GM12864 (cell line): ENCODE measurements around the gene CEBPA.

Source experiments
- DNase-seq: peaks from one replicate; pipeline ENCODE4 v3.0.0-alpha.2; 2011; ENCODE audit warnings: low read depth
- H3K4me3 ChIP-seq: 2 replicates; pipeline ENCODE4 v1.5.1; 2011; ENCODE audit warnings: mild to moderate bottlenecking, low read depth, low read length, control low read depth
- TF ChIP-seq, protein P1 (sequence below): IDR thresholded peaks from 2 replicates; pipeline ENCODE4 v1.5.1; 2011; ENCODE audit warnings: low read depth, mild to moderate bottlenecking, moderate library complexity, low read length, control low read depth, inconsistent platforms; ENCODE audit errors: missing control alignments

The CEBPA gene

GRCh38 chr19:33312065-33312464, 9.7 kb upstream of the CEBPA start:
- TF ChIP-seq, protein P1, sequence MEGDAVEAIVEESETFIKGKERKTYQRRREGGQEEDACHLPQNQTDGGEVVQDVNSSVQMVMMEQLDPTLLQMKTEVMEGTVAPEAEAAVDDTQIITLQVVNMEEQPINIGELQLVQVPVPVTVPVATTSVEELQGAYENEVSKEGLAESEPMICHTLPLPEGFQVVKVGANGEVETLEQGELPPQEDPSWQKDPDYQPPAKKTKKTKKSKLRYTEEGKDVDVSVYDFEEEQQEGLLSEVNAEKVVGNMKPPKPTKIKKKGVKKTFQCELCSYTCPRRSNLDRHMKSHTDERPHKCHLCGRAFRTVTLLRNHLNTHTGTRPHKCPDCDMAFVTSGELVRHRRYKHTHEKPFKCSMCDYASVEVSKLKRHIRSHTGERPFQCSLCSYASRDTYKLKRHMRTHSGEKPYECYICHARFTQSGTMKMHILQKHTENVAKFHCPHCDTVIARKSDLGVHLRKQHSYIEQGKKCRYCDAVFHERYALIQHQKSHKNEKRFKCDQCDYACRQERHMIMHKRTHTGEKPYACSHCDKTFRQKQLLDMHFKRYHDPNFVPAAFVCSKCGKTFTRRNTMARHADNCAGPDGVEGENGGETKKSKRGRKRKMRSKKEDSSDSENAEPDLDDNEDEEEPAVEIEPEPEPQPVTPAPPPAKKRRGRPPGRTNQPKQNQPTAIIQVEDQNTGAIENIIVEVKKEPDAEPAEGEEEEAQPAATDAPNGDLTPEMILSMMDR: no peak
- no peak for DNase-seq
- no peak overlapping the region for H3K4me3 ChIP-seq

GRCh38 chr19:33311326-33311682, 9.0 kb upstream of the CEBPA start:
- no peak for DNase-seq
- no peak overlapping the region for H3K4me3 ChIP-seq
- TF ChIP-seq, protein P1: peak; percentile 32

- H3K4me3 ChIP-seq: no peak overlapping the region
- no peak for DNase-seq
- TF ChIP-seq, protein P1: no peak
Measured at GRCh38 chr19:33310606-33311325, 8.4 kb upstream of the CEBPA start.

DNA sequence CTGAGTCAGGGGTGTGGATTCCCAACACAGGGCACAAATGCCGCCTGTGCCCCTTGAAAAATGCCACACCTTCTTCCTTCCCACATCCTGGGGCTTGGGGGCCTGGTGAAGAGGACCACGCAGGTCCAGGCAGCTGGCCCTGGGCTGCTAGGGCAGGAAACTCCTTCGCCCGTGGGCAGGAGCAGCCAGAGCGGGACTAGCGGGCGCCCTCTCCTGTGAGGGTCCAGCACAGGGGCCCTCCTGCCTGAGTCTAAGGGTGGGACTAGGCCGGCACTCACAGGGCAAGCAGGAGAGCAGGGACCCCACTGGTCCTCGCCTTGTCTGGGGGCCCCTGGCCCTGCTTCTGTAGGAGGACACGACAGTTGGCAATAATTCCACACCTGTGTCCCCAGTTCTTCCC, 7.5 kb upstream of the CEBPA start:
- H3K4me3 ChIP-seq: no peak overlapping the region
- TF ChIP-seq, protein P1: no peak
- no peak for DNase-seq

- TF ChIP-seq, protein P1: no peak
- DNase-seq: no peak
- no peak overlapping the region for H3K4me3 ChIP-seq
Measured at GRCh38 chr19:33306853-33307792, 4.8 kb upstream of the CEBPA start.

DNA sequence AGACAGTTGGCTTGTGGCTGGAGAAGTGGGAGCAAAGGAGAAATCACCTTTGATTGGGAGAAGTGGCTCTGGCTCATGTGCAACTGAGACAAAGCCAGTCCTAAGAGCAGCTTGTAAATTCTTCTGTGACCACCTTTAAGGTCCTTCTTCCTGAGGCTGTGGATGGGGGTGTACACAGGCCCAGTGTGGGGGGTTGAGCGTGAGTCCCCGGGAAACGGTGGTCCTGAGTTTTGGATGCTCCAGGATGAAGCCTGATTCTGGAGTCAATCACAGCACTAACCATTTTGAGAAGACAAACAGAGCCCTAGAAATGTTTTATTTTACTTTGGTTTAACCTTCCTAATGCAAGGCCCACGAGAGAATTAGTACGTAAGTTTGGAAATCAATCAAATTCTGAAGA, 3.9 kb upstream of the CEBPA start:
- TF ChIP-seq, protein P1: no peak
- no peak for DNase-seq
- H3K4me3 ChIP-seq: no peak overlapping the region
